Suprapubic skin (tissue), 4 donors: ENCODE results near the gene CACNA2D3. TPM values are rescaled to one million over a fixed set of nuclear protein-coding genes. Genes with fewer than 3 reads are reported as not detected.

ENCODE experiments used
- DNase-seq, 2 donors: peaks; one replicate each; pipeline ENCODE4 v3.0.0-alpha.2; 2019; ENCODE audit warnings: low spot score in 2 of 2
- H3K27ac ChIP-seq: fragments of 200-600 bp; sonication (generic); one replicate; pipeline ENCODE4 v1.5.1; 2019
- H3K27me3 ChIP-seq: fragments of 200-600 bp; sonication (generic); one replicate; pipeline ENCODE4 v1.5.1; 2019
- H3K36me3 ChIP-seq: fragments of 200-600 bp; sonication (generic); one replicate; pipeline ENCODE4 v1.5.1; 2019
- H3K4me1 ChIP-seq: fragments of 200-600 bp; sonication (generic); one replicate; pipeline ENCODE4 v1.5.1; 2019
- H3K4me3 ChIP-seq: fragments of 200-600 bp; sonication (generic); one replicate; pipeline ENCODE4 v1.5.1; 2019; ENCODE audit warnings: mild to moderate bottlenecking
- H3K9me3 ChIP-seq: fragments of 200-600 bp; sonication (generic); one replicate; pipeline ENCODE4 v1.5.1; 2019
- EP300 ChIP-seq: sonication (generic); formaldehyde crosslinking; IDR thresholded peaks from one replicate; pipeline ENCODE4 v1.6.1; 2017; ENCODE audit warnings: antibody characterized with exemption
- POLR2A ChIP-seq, 2 donors: fragments of 450-650 bp; IDR thresholded peaks; one replicate each; pipeline ENCODE4 v1.6.1; 2017; ENCODE audit warnings: antibody characterized with exemption in 2 of 2, mild to moderate bottlenecking in 2 of 2, moderate library complexity in 2 of 2
- POLR2AphosphoS5 ChIP-seq, 3 donors: sonication (generic); formaldehyde crosslinking; IDR thresholded peaks; one replicate each; pipeline ENCODE4 v1.6.1; 2017; ENCODE audit warnings: antibody characterized with exemption in 3 of 3
- WGBS: methylation state at CpG from one replicate; pipeline ENCODE4 v1.1.5; 2018; 5-methylcytosine and 5-hydroxymethylcytosine counted together
- total RNA-seq, 4 donors: library from RNA; depleted of rRNA; stranded (reverse); fragments of >200 nt; gene quantifications; one replicate each; pipeline ENCODE4 v1.1.0, GENCODE V29; 2016
- TF ChIP-seq, protein P1 (sequence below), 2 donors: fragments of 200-600 bp in 1 of 2; fragments of 450-650 bp in 1 of 2; sonication (generic) in 1 of 2; IDR thresholded peaks; one replicate each; pipeline ENCODE4 v1.5.1; 2016 to 2019; ENCODE audit warnings: antibody characterized with exemption in 2 of 2, mild to moderate bottlenecking in 1 of 2, moderate library complexity in 1 of 2

CACNA2D3 gene
- total RNA-seq, 4 donors from 2014 or later: 0.42 to 2.8 (median 0.95) TPM

DNA sequence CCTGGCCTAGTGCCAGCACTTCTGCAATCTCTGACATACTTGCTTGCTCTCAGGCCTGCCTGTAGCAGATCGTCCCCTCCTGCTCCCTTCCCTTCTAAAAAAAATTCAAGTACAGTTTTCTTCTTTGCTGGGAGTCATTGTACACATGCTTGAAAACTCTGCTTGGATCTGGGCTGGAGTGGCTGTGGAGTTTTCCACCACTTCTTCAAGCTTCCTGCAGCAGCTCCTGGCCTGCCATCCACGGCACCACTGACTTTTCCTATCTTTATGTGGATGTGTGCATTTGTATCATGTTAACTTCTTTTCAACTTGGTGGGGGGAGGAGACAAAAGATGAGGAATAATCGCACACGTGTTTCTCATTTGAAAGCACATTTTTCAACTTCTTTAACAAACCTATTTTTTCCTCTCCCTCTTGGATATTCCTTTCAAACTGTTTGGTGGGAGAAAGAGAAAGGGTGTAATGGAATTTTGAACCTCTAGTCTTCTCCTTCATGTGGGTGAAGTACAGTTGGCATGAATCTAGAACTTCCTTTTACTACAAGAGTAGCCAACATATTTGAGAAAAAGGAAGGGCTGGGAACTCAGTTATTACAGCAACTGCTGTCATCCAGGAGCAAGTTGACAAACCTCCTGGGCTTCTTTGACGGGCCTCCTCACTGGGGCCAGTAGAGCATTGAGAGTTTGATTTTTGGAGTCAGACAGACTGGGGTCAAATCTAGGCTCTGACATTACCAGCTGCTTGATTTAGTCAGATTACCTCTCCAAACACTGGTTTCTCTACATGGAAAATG lies 866.7 kb downstream of the CACNA2D3 start:
- H3K4me1 ChIP-seq: peaks cover 36% of the 10 kb centered on the region
- TF ChIP-seq EP300 (no peak), POLR2A (IDR thresholded peaks at IDR 0.05) (no peak), POLR2AphosphoS5 (IDR thresholded peaks at IDR 0.05) (no peak)
- TF ChIP-seq, protein P1, sequence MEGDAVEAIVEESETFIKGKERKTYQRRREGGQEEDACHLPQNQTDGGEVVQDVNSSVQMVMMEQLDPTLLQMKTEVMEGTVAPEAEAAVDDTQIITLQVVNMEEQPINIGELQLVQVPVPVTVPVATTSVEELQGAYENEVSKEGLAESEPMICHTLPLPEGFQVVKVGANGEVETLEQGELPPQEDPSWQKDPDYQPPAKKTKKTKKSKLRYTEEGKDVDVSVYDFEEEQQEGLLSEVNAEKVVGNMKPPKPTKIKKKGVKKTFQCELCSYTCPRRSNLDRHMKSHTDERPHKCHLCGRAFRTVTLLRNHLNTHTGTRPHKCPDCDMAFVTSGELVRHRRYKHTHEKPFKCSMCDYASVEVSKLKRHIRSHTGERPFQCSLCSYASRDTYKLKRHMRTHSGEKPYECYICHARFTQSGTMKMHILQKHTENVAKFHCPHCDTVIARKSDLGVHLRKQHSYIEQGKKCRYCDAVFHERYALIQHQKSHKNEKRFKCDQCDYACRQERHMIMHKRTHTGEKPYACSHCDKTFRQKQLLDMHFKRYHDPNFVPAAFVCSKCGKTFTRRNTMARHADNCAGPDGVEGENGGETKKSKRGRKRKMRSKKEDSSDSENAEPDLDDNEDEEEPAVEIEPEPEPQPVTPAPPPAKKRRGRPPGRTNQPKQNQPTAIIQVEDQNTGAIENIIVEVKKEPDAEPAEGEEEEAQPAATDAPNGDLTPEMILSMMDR (IDR thresholded peaks at IDR 0.05): no peak
- H3K27me3 ChIP-seq: no peaks in the 10 kb centered on the region
- WGBS: 32% methylated on average over 5 of the region's 5 CpGs
- no peak overlapping the region for H3K27ac ChIP-seq
- H3K9me3 ChIP-seq: no peaks in the 10 kb centered on the region
- DNase-seq: peak in 1 of 2 donors; percentile 62
- H3K36me3 ChIP-seq: no peaks in the 10 kb centered on the region
- H3K4me3 ChIP-seq: no peak overlapping the region

DNA sequence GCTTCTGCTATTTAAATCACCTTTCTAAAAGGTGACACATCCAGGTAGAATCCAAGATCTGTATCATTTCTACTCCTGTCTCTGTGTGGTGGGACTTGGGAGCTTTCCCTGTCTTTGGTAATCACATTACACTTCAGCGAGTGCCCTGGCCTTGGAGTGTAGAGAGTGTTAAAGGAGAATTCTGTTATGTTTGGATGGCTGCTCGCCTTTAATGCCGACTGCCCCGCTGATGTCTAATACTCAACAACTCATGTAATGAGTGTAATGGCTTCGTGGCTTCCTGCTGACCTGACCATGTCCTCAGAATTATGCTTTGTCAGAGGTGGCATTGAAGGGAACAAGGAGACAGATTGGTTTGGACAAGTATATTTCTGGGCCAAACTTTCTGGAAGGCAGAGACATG lies 871.8 kb downstream of the CACNA2D3 start:
- H3K36me3 ChIP-seq: no peaks in the 10 kb centered on the region
- H3K4me3 ChIP-seq: no peak overlapping the region
- 90% methylated on average over 5 of the region's 5 CpGs for WGBS
- TF ChIP-seq, protein P1 (IDR thresholded peaks at IDR 0.05): no peak
- TF ChIP-seq POLR2A (IDR thresholded peaks at IDR 0.05) (no peak), EP300 (no peak), POLR2AphosphoS5 (IDR thresholded peaks at IDR 0.05) (no peak)
- H3K27ac ChIP-seq: no peak overlapping the region
- H3K27me3 ChIP-seq: no peaks in the 10 kb centered on the region
- H3K9me3 ChIP-seq: no peaks in the 10 kb centered on the region
- peaks cover 8% of the 10 kb centered on the region for H3K4me1 ChIP-seq
- DNase-seq: no peak

DNA sequence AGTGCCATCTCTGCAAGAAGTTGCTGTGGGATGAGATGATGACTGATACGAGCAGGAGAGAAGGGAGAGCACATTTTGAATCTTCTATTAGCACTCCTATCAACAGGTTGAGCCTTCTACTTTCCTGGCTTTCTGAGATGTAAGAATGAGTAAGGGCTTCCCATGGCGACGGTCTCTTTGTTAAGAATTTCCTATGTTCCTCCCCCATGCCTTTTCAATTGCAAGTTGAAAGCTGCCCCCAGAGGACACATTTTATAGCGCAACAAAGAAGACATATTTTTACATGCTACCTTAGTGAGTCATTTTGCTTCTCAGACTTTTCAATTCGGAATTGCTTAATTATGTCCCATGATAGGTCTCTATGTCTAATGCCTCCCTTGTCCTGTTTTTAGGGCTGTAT lies 876.8 kb downstream of the CACNA2D3 start:
- Histone ChIP-seq H3K9me3 (no peaks in the 10 kb centered on the region), H3K4me1 (peaks cover 3% of the 10 kb centered on the region), H3K4me3 (no peak overlapping the region), H3K27ac (no peak overlapping the region), H3K27me3 (no peaks in the 10 kb centered on the region), H3K36me3 (no peaks in the 10 kb centered on the region)
- 34% methylated on average over 5 of the region's 5 CpGs for WGBS
- DNase-seq: no peak
- no peak for TF ChIP-seq POLR2A (IDR thresholded peaks at IDR 0.05)
- TF ChIP-seq, protein P1 (IDR thresholded peaks at IDR 0.05): no peak
- TF ChIP-seq POLR2AphosphoS5 (IDR thresholded peaks at IDR 0.05): no peak
- TF ChIP-seq EP300: no peak

DNA sequence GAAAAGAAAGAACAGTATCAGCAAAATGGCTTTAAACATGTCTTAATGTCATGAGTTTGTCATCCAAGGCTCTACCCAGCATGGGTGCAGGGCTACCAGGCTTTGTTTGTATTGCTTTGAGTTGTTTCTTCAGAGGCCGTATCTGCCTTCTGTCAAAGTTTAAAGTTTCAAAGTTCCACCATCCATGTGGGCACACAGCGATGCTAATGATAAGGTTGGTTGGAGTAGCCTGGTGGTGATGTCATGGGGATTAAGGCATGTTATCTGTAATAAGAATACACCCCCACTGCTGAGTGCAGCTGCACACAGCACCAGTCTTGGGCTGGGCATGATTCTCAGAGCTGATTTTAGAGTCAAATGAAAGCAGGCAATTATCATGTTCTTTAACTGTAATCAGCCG lies 877.5 kb downstream of the CACNA2D3 start:
- WGBS: 79% methylated on average over 3 of the region's 3 CpGs
- DNase-seq: no peak
- H3K27me3 ChIP-seq: no peaks in the 10 kb centered on the region
- peaks cover 3% of the 10 kb centered on the region for H3K4me1 ChIP-seq
- no peaks in the 10 kb centered on the region for H3K9me3 ChIP-seq
- TF ChIP-seq, protein P1 (IDR thresholded peaks at IDR 0.05): no peak
- no peak for TF ChIP-seq POLR2A (IDR thresholded peaks at IDR 0.05)
- no peak for TF ChIP-seq EP300
- TF ChIP-seq POLR2AphosphoS5 (IDR thresholded peaks at IDR 0.05): no peak
- H3K36me3 ChIP-seq: no peaks in the 10 kb centered on the region
- H3K27ac ChIP-seq: no peak overlapping the region
- H3K4me3 ChIP-seq: no peak overlapping the region

DNA sequence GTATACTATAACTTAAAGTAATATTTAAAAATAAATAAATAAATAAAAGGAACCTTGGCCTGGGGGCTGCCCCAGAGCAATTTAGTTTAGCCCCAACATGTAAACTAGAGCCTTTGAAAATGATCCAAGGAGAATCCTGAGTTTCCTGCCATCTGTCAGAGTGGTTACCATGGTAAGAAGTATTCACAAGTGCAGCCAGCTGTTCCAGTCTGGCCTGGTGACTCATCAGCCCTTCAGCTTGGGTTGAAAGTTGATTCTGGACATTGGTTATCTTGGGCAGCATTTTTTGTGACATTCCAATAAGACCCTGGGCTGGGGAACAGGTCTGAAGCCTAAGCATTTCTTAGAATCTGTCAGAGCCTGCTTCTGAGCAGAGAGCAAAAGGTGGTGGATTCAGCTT lies 878.2 kb downstream of the CACNA2D3 start:
- no peak for TF ChIP-seq POLR2AphosphoS5 (IDR thresholded peaks at IDR 0.05)
- no peak for TF ChIP-seq POLR2A (IDR thresholded peaks at IDR 0.05)
- TF ChIP-seq, protein P1 (IDR thresholded peaks at IDR 0.05): no peak
- Histone ChIP-seq H3K27me3 (no peaks in the 10 kb centered on the region), H3K27ac (no peak overlapping the region), H3K4me3 (no peak overlapping the region), H3K4me1 (peaks cover 3% of the 10 kb centered on the region), H3K9me3 (no peaks in the 10 kb centered on the region), H3K36me3 (no peaks in the 10 kb centered on the region)
- no peak for DNase-seq
